Inflammatory macrophage treated with lipopolysaccharide for 1 hour (primary cell): ENCODE measurements around the gene RSPH10B2.
"Not testable (repeated sequence)": the region's sequence is repeated elsewhere in the genome, so short reads cannot be mapped to it uniquely, and the experiment has no call there.

Experiments used
- DNase-seq, 2 donors: peaks; one replicate each; pipeline ENCODE4 v3.0.0-alpha.2; 2020 to 2022

The RSPH10B2 gene

GRCh38 chr7:6792113-6792872 lies 38.4 kb downstream of the RSPH10B2 start:
- DNase-seq, result not testable (repeated sequence)

GRCh38 chr7:6794276-6794675 lies 40.4 kb downstream of the RSPH10B2 start:
- not testable (repeated sequence) for DNase-seq

GRCh38 chr7:6797218-6797617 lies 43.3 kb downstream of the RSPH10B2 start:
- not testable (repeated sequence) for DNase-seq

GRCh38 chr7:6798047-6798446 lies 44.1 kb downstream of the RSPH10B2 start:
- not testable (repeated sequence) for DNase-seq

- not testable (repeated sequence) for DNase-seq
Measured at GRCh38 chr7:6799887-6800286, 46.0 kb downstream of the RSPH10B2 start.

GRCh38 chr7:6800331-6800730 lies 46.4 kb downstream of the RSPH10B2 start:
- not testable (repeated sequence) for DNase-seq

GRCh38 chr7:6807393-6807918 lies 53.6 kb downstream of the RSPH10B2 start:
- DNase-seq, result not testable (repeated sequence)

GRCh38 chr7:6807959-6808358 lies 54.1 kb downstream of the RSPH10B2 start:
- not testable (repeated sequence) for DNase-seq

- not testable (repeated sequence) for DNase-seq
Measured at GRCh38 chr7:6813011-6813410, 59.1 kb downstream of the RSPH10B2 start.

- DNase-seq, result not testable (repeated sequence)
Measured at GRCh38 chr7:6815470-6815869, 61.6 kb downstream of the RSPH10B2 start.

GRCh38 chr7:6821622-6822021 lies 67.7 kb downstream of the RSPH10B2 start:
- not testable (repeated sequence) for DNase-seq

- DNase-seq, result not testable (repeated sequence)
Measured at GRCh38 chr7:6825236-6826125, 71.6 kb downstream of the RSPH10B2 start.

GRCh38 chr7:6826151-6826550 lies 72.2 kb downstream of the RSPH10B2 start, which contains the start of gene CCZ1B:
TSS of gene CCZ1B (minus strand) at chr7:6826275. CDS start at chr7:6826197, 78 bp downstream.
- DNase-seq, result peak; percentile 79 to 88

- not testable (repeated sequence) for DNase-seq
Measured at GRCh38 chr7:6827180-6827579, 73.3 kb downstream of the RSPH10B2 start.

- DNase-seq, result not testable (repeated sequence)
Measured at GRCh38 chr7:6829616-6830015, 75.7 kb downstream of the RSPH10B2 start.

GRCh38 chr7:6830026-6830425 lies 76.1 kb downstream of the RSPH10B2 start:
- DNase-seq, result not testable (repeated sequence)

- DNase-seq, result no peak
Measured at GRCh38 chr7:6831018-6831725, 77.3 kb downstream of the RSPH10B2 start.

GRCh38 chr7:6833636-6834035 lies 79.7 kb downstream of the RSPH10B2 start:
- no peak for DNase-seq

GRCh38 chr7:6835521-6835920 lies 81.6 kb downstream of the RSPH10B2 start:
- not testable (repeated sequence) for DNase-seq

- DNase-seq, result not testable (repeated sequence)
Measured at GRCh38 chr7:6837081-6837480, 83.2 kb downstream of the RSPH10B2 start.

- DNase-seq, result not testable (repeated sequence)
Measured at GRCh38 chr7:6842278-6842921, 88.5 kb downstream of the RSPH10B2 start.

- not testable (repeated sequence) for DNase-seq
Measured at GRCh38 chr7:6843092-6843491, 89.2 kb downstream of the RSPH10B2 start.
